ENCODE measurements around the gene ARHGEF28. TPM values are rescaled to one million over a fixed set of nuclear protein-coding genes. Genes with fewer than 3 reads are reported as not detected.

Gene ARHGEF28
- total RNA-seq, 1 experiment from 2014 or later: 6.1 TPM

- no peak overlapping the region for H3K9ac ChIP-seq (ENCODE audit: low read length)
- no peaks in the 10 kb centered on the region for H3K79me2 ChIP-seq (ENCODE audit: insufficient read depth, low read length)
- no peaks in the 10 kb centered on the region for H3K27me3 ChIP-seq (ENCODE audit: insufficient read depth, low read length)
- H3K27ac ChIP-seq (ENCODE audit: low read depth, low read length): no peak overlapping the region
- H3K4me2 ChIP-seq (ENCODE audit: low read length): no peak overlapping the region
- no peaks in the 10 kb centered on the region for H4K20me1 ChIP-seq (ENCODE audit: insufficient read depth)
- TF ChIP-seq RAD21 (IDR thresholded peaks at IDR 0.05; ENCODE audit: low read depth) (no peak), CBX3 (IDR thresholded peaks at IDR 0.05; ENCODE audit: low read depth) (no peak), EGR1 (IDR thresholded peaks at IDR 0.05; ENCODE audit: low read depth) (no peak), ZNF274 (IDR thresholded peaks at IDR 0.05; ENCODE audit: low read depth, low read length) (no peak), SIN3A (IDR thresholded peaks at IDR 0.05; ENCODE audit: low read depth) (no peak), CTCF (IDR thresholded peaks at IDR 0.05 in 2 of 3, conservative IDR thresholded peaks at IDR 0.05 in 1 of 3; ENCODE audit: borderline replicate concordance in 1 of 3, insufficient read depth in 1 of 3, low read depth in 2 of 3, low read length in 2 of 3) (no peak), POLR2A (IDR thresholded peaks at IDR 0.05; ENCODE audit: borderline replicate concordance, extremely low read depth, insufficient read depth, insufficient read length) (no peak), ZBTB33 (IDR thresholded peaks at IDR 0.05; ENCODE audit: extremely low read depth, insufficient replicate concordance, low read length) (no peak), ATF3 (IDR thresholded peaks at IDR 0.05) (no peak), ZFX (IDR thresholded peaks at IDR 0.05) (no peak)
- BruUV-seq (replicated peaks): no TSS peak
- ATAC-seq (no peak), DNase-seq (ENCODE audit: low read depth, low spot score) (no peak)
- H3K9me2 ChIP-seq (ENCODE audit: insufficient read depth): no peaks in the 10 kb centered on the region
- H2AFZ ChIP-seq (ENCODE audit: low read depth, low read length, poor library complexity, severe bottlenecking): no peak overlapping the region
- H3K36me3 ChIP-seq (ENCODE audit: control insufficient read depth in 1 of 2, insufficient read depth in 2 of 2, low read length in 2 of 2): no peaks in the 10 kb centered on the region
- H3K9me3 ChIP-seq (ENCODE audit: control insufficient read depth in 1 of 2, insufficient read depth in 1 of 2, low read depth in 1 of 2, low read length in 2 of 2): no peaks in the 10 kb centered on the region
- POLR2A ChIA-PET: no interaction called here
- CTCF ChIA-PET: no interaction called here
- no peak overlapping the region for H3K4me3 ChIP-seq (replicated peaks in 1 of 2; ENCODE audit: low read depth in 1 of 2, low read length in 2 of 2)
- RAD21 ChIA-PET (ENCODE audit: low non-redundant PET in 1 of 2, low total read pairs in 2 of 2, uncharacterized antibody in 2 of 2, unreplicated experiment in 2 of 2): no interaction called here
- no peaks in the 10 kb centered on the region for H3K4me1 ChIP-seq (ENCODE audit: control insufficient read depth in 1 of 2, insufficient read depth in 2 of 2, low read length in 2 of 2)
- intact Hi-C loops (cut with micrococcal nuclease): no loop called here
Measured at GRCh38 chr5:73892806-73893205, 266.8 kb downstream of the ARHGEF28 start.
